SJCRH30 (cell line): ENCODE measurements around the gene OR2V1. TPM values are rescaled to one million over a fixed set of nuclear protein-coding genes. Genes with fewer than 3 reads are reported as not detected.
"Not testable (repeated sequence)": the region's sequence is repeated elsewhere in the genome, so short reads cannot be mapped to it uniquely, and the experiment has no call there.

Source experiments
- DNase-seq, 2 experiments: peaks; one replicate each; pipeline ENCODE4 v3.0.0-alpha.2; 2015 to 2020
- H3K27ac ChIP-seq: fragments of 250-450 bp; sonication (Bioruptor Pico); 2 replicates; pipeline ENCODE4 v1.5.1; 2020; ENCODE audit warnings: mild to moderate bottlenecking, moderate library complexity
- H3K27me3 ChIP-seq: fragments of 250-450 bp; sonication (Bioruptor Pico); 2 replicates; pipeline ENCODE4 v1.5.1; 2020; ENCODE audit warnings: mild to moderate bottlenecking, moderate library complexity
- H3K36me3 ChIP-seq: fragments of 250-450 bp; sonication (Bioruptor Pico); 2 replicates; pipeline ENCODE4 v1.5.1; 2020; ENCODE audit warnings: mild to moderate bottlenecking, moderate library complexity
- H3K4me1 ChIP-seq: fragments of 250-450 bp; sonication (Bioruptor Pico); 2 replicates; pipeline ENCODE4 v1.5.1; 2020; ENCODE audit warnings: mild to moderate bottlenecking, moderate library complexity
- H3K4me3 ChIP-seq: fragments of 250-450 bp; sonication (Bioruptor Pico); 2 replicates; pipeline ENCODE4 v1.5.1; 2020; ENCODE audit warnings: mild to moderate bottlenecking, moderate library complexity
- H3K9me3 ChIP-seq: fragments of 250-450 bp; sonication (Bioruptor Pico); replicated peaks from 2 replicates; pipeline ENCODE4 v1.5.1; 2020; ENCODE audit warnings: mild to moderate bottlenecking, moderate library complexity
- total RNA-seq: library from RNA; depleted of rRNA; stranded (reverse); fragments of >200 nt; shearing (Covaris generic); gene quantifications from 2 replicates; pipeline ENCODE4 v1.2.3, GENCODE V29; 2014

The OR2V1 gene
- total RNA-seq, 1 experiment from 2014 or later = 0.10 TPM

GRCh38 chr5:181146927-181147636 lies 16.1 kb upstream of the OR2V1 start, which contains the start of gene OR2V2:
OR2V2 (plus strand) TSS chr5:181147586; CDS start chr5:181154943, 7,357 bp downstream.
- DNase-seq = not testable (repeated sequence)

GRCh38 chr5:181145133-181145532 lies 14.2 kb upstream of the OR2V1 start:
- no peaks in the 10 kb centered on the region for H3K9me3 ChIP-seq

More at GRCh38 chr5:181146927-181147636, 16.1 kb upstream of the OR2V1 start, which contains the start of gene OR2V2:
- H3K4me3 ChIP-seq, H3K9me3 ChIP-seq, H3K36me3 ChIP-seq, H3K4me1 ChIP-seq, H3K27ac ChIP-seq: not testable (repeated sequence)
- peaks cover 14% of the 10 kb centered on the region for H3K27me3 ChIP-seq

GRCh38 chr5:181142054-181142453 lies 11.1 kb upstream of the OR2V1 start:
- H3K9me3 ChIP-seq = no peaks in the 10 kb centered on the region
- no peak for DNase-seq
- no peaks in the 10 kb centered on the region for H3K4me1 ChIP-seq
- no peak overlapping the region for H3K27ac ChIP-seq
- H3K27me3 ChIP-seq = 0 out of 2 replicates have a peak, but pooled peaks cover 2% of the 10 kb centered on the region
- no peak overlapping the region for H3K4me3 ChIP-seq
- H3K36me3 ChIP-seq = no peaks in the 10 kb centered on the region

More at GRCh38 chr5:181145133-181145532, 14.2 kb upstream of the OR2V1 start:
- H3K27ac ChIP-seq = no peak overlapping the region
- no peak overlapping the region for H3K4me3 ChIP-seq
- DNase-seq = no peak
- H3K36me3 ChIP-seq = no peaks in the 10 kb centered on the region
- peaks cover 13% of the 10 kb centered on the region for H3K27me3 ChIP-seq
- H3K4me1 ChIP-seq = no peaks in the 10 kb centered on the region

- H3K27me3 ChIP-seq = 0 out of 2 replicates have a peak, but pooled peaks cover 2% of the 10 kb centered on the region
- no peak for DNase-seq
- H3K4me1 ChIP-seq = no peaks in the 10 kb centered on the region
- H3K36me3 ChIP-seq = no peaks in the 10 kb centered on the region
- H3K4me3 ChIP-seq = no peak overlapping the region
- 0 out of 2 replicates have a peak, but pooled peaks cover 7% of the 10 kb centered on the region for H3K9me3 ChIP-seq
- no peak overlapping the region for H3K27ac ChIP-seq
Observed at GRCh38 chr5:181140766-181141165, 9.8 kb upstream of the OR2V1 start.

GRCh38 chr5:181138258-181138657 lies 7.3 kb upstream of the OR2V1 start:
- Histone ChIP-seq H3K27ac (no peak overlapping the region), H3K4me3 (no peak overlapping the region), H3K4me1 (no peaks in the 10 kb centered on the region), H3K9me3 (0 out of 2 replicates have a peak, but pooled peaks cover 7% of the 10 kb centered on the region), H3K36me3 (no peaks in the 10 kb centered on the region), H3K27me3 (0 out of 2 replicates have a peak, but pooled peaks cover 2% of the 10 kb centered on the region)
- DNase-seq = no peak

GRCh38 chr5:181136361-181136955 lies 5.5 kb upstream of the OR2V1 start:
- Histone ChIP-seq H3K9me3 (0 out of 2 replicates have a peak, but pooled peaks cover 7% of the 10 kb centered on the region), H3K4me1 (no peaks in the 10 kb centered on the region), H3K4me3 (no peak overlapping the region), H3K27ac (no peak overlapping the region), H3K36me3 (no peaks in the 10 kb centered on the region), H3K27me3 (no peaks in the 10 kb centered on the region; the same call in 1 of the 2 replicates)
- no peak for DNase-seq

GRCh38 chr5:181134259-181134658 lies 3.3 kb upstream of the OR2V1 start:
- peaks cover 14% of the 10 kb centered on the region for H3K27me3 ChIP-seq
- H3K36me3 ChIP-seq = no peaks in the 10 kb centered on the region
- H3K27ac ChIP-seq = no peak overlapping the region
- 0 out of 2 replicates have a peak, but pooled peaks cover 7% of the 10 kb centered on the region for H3K9me3 ChIP-seq
- H3K4me3 ChIP-seq = no peak overlapping the region
- no peaks in the 10 kb centered on the region for H3K4me1 ChIP-seq
- DNase-seq = no peak

- no peaks in the 10 kb centered on the region for H3K36me3 ChIP-seq
- H3K27me3 ChIP-seq = peaks cover 19% of the 10 kb centered on the region
- DNase-seq = peak; percentile 35 to 38
- H3K4me1 ChIP-seq = no peaks in the 10 kb centered on the region
- 0 out of 2 replicates have a peak, but pooled peaks cover 7% of the 10 kb centered on the region for H3K9me3 ChIP-seq
- H3K27ac ChIP-seq = no peak overlapping the region
- no peak overlapping the region for H3K4me3 ChIP-seq
Observed at GRCh38 chr5:181133610-181134231, 2.8 kb upstream of the OR2V1 start.

- Histone ChIP-seq H3K36me3 (no peaks in the 10 kb centered on the region), H3K4me1 (no peaks in the 10 kb centered on the region), H3K27ac (no peak overlapping the region), H3K9me3 (0 out of 2 replicates have a peak, but pooled peaks cover 7% of the 10 kb centered on the region), H3K4me3 (no peak overlapping the region), H3K27me3 (peaks cover 21% of the 10 kb centered on the region)
- DNase-seq = no peak
Observed at GRCh38 chr5:181133083-181133482, 2.1 kb upstream of the OR2V1 start.

- no peak for DNase-seq
- Histone ChIP-seq H3K36me3 (no peaks in the 10 kb centered on the region), H3K27ac (no peak overlapping the region), H3K4me1 (no peaks in the 10 kb centered on the region), H3K4me3 (no peak overlapping the region), H3K9me3 (0 out of 2 replicates have a peak, but pooled peaks cover 5% of the 10 kb centered on the region), H3K27me3 (peaks cover 28% of the 10 kb centered on the region)
Observed at GRCh38 chr5:181131514-181131913, 545 bp upstream of the OR2V1 start.

GRCh38 chr5:181130081-181130480 lies 888 bp downstream of the OR2V1 start:
- not testable (repeated sequence) for H3K4me1 ChIP-seq, DNase-seq, H3K9me3 ChIP-seq, H3K36me3 ChIP-seq, H3K4me3 ChIP-seq, H3K27ac ChIP-seq
- peaks cover 28% of the 10 kb centered on the region for H3K27me3 ChIP-seq

- no peaks in the 10 kb centered on the region for H3K4me1 ChIP-seq
- H3K27me3 ChIP-seq = peaks cover 28% of the 10 kb centered on the region
- no peak for DNase-seq
- H3K27ac ChIP-seq = no peak overlapping the region
- no peaks in the 10 kb centered on the region for H3K36me3 ChIP-seq
- H3K4me3 ChIP-seq = no peak overlapping the region
- no peaks in the 10 kb centered on the region for H3K9me3 ChIP-seq
Observed at GRCh38 chr5:181129601-181130000, 1.4 kb downstream of the OR2V1 start.

GRCh38 chr5:181127907-181128626 lies 2.9 kb downstream of the OR2V1 start:
- no peaks in the 10 kb centered on the region for H3K36me3 ChIP-seq

GRCh38 chr5:181127456-181127855 lies 3.5 kb downstream of the OR2V1 start:
- Histone ChIP-seq H3K27ac (no peak overlapping the region), H3K4me1 (no peaks in the 10 kb centered on the region), H3K9me3 (0 out of 2 replicates have a peak, but pooled peaks cover 4% of the 10 kb centered on the region), H3K27me3 (peaks cover 30% of the 10 kb centered on the region), H3K36me3 (no peaks in the 10 kb centered on the region), H3K4me3 (no peak overlapping the region)
- DNase-seq = no peak

More at GRCh38 chr5:181127907-181128626, 2.9 kb downstream of the OR2V1 start:
- Histone ChIP-seq H3K4me3 (no peak overlapping the region), H3K27ac (no peak overlapping the region), H3K9me3 (0 out of 2 replicates have a peak, but pooled peaks cover 4% of the 10 kb centered on the region), H3K27me3 (peaks cover 28% of the 10 kb centered on the region), H3K4me1 (no peaks in the 10 kb centered on the region)
- no peak for DNase-seq
